Mesenchymal stem cell (in vitro differentiated cells and primary cell): ENCODE measurements around the gene NOG.
A peak's percentile ranks its signal among the peaks of the same experiment; 100 is the strongest.

Experiments
- DNase-seq: peaks from one replicate; pipeline ENCODE4 v3.0.0-alpha.2; 2013
- H2AFZ ChIP-seq: one replicate; pipeline ENCODE4 v1.6.1; 2013; ENCODE audit warnings: low read depth, mild to moderate bottlenecking, control low read depth, inconsistent platforms, low read length, moderate library complexity
- H2AK5ac ChIP-seq: 2 replicates; pipeline ENCODE4 v1.6.1; 2013; ENCODE audit warnings: low read length, moderate library complexity, mild to moderate bottlenecking, inconsistent platforms; ENCODE audit not compliant: severe bottlenecking
- H2BK120ac ChIP-seq: one replicate; pipeline ENCODE4 v1.6.1; 2013; ENCODE audit warnings: low read depth, mild to moderate bottlenecking, inconsistent platforms, low read length, moderate library complexity
- H2BK12ac ChIP-seq, 2 experiments: one replicate each; pipeline ENCODE4 v1.6.1; 2013; ENCODE audit warnings: inconsistent platforms in 2 of 2, low read length in 2 of 2, mild to moderate bottlenecking in 2 of 2, moderate library complexity in 2 of 2, control low read depth in 1 of 2
- H2BK15ac ChIP-seq: one replicate; pipeline ENCODE4 v1.6.1; 2013; ENCODE audit warnings: mild to moderate bottlenecking, low read depth, inconsistent platforms; ENCODE audit not compliant: poor library complexity, severe bottlenecking
- H2BK5ac ChIP-seq: 2 replicates; pipeline ENCODE4 v1.6.1; 2013; ENCODE audit warnings: low read depth, mild to moderate bottlenecking, low read length, control low read depth, inconsistent platforms; ENCODE audit not compliant: poor library complexity, severe bottlenecking
- H3K14ac ChIP-seq, 2 experiments: one replicate each; pipeline ENCODE4 v1.6.1; 2013; ENCODE audit warnings: inconsistent platforms in 2 of 2, low read length in 2 of 2, control low read depth in 1 of 2, mild to moderate bottlenecking in 1 of 2, moderate library complexity in 1 of 2
- H3K18ac ChIP-seq, 2 experiments: one replicate each; pipeline ENCODE4 v1.6.1; 2013; ENCODE audit warnings: inconsistent platforms in 2 of 2, low read length in 2 of 2, control low read depth in 1 of 2, low read depth in 1 of 2, mild to moderate bottlenecking in 1 of 2
- H3K23ac ChIP-seq, 2 experiments: one replicate each; pipeline ENCODE4 v1.6.1; 2013; ENCODE audit warnings: inconsistent platforms in 2 of 2, low read length in 2 of 2, mild to moderate bottlenecking in 2 of 2, moderate library complexity in 2 of 2, control low read depth in 1 of 2
- H3K27ac ChIP-seq: 2 replicates; pipeline ENCODE4 v1.5.1; 2013; ENCODE audit warnings: mild to moderate bottlenecking, moderate library complexity, low read length, control low read depth, inconsistent platforms; ENCODE audit not compliant: poor library complexity, severe bottlenecking
- H3K27me3 ChIP-seq, 2 experiments: 2 replicates each; pipeline versions ENCODE4 v1.6.1 to v1.7.0; 2013; ENCODE audit warnings: low read length in 2 of 2, mild to moderate bottlenecking in 2 of 2, moderate library complexity in 2 of 2, control low read depth in 1 of 2, inconsistent platforms in 1 of 2; ENCODE audit not compliant: control insufficient read depth in 1 of 2, insufficient read depth in 1 of 2
- H3K36me3 ChIP-seq, 2 experiments: 2 replicates each; pipeline versions ENCODE4 v1.6.1 to v1.7.0; 2013; ENCODE audit warnings: low read length in 2 of 2, control low read depth in 1 of 2, inconsistent platforms in 1 of 2, low read depth in 1 of 2, mild to moderate bottlenecking in 1 of 2; ENCODE audit not compliant: insufficient read depth in 2 of 2, control insufficient read depth in 1 of 2
- H3K4ac ChIP-seq, 2 experiments: one replicate each; pipeline ENCODE4 v1.6.1; 2013; ENCODE audit warnings: inconsistent platforms in 2 of 2, low read length in 2 of 2, mild to moderate bottlenecking in 2 of 2, moderate library complexity in 2 of 2, control low read depth in 1 of 2, low read depth in 1 of 2
- H3K4me1 ChIP-seq: 2 replicates; pipeline ENCODE4 v1.6.1; 2013; ENCODE audit warnings: low read depth, low read length, control low read depth; ENCODE audit not compliant: control insufficient read depth, insufficient read depth
- H3K4me2 ChIP-seq: 2 replicates; pipeline ENCODE4 v1.6.1; 2013; ENCODE audit warnings: low read length, mild to moderate bottlenecking, inconsistent platforms; ENCODE audit not compliant: poor library complexity, severe bottlenecking
- H3K4me3 ChIP-seq, 2 experiments: 2 replicates each; pipeline versions ENCODE4 v1.5.1 to v1.7.0; 2013; ENCODE audit warnings: low read length in 2 of 2, mild to moderate bottlenecking in 2 of 2, control low read depth in 1 of 2, low read depth in 1 of 2; ENCODE audit not compliant: insufficient read depth in 1 of 2
- H3K79me1 ChIP-seq: replicated peaks from 2 replicates; pipeline ENCODE4 v1.6.1; 2013; ENCODE audit warnings: mild to moderate bottlenecking, control low read depth, low read length, inconsistent platforms; ENCODE audit not compliant: poor library complexity, severe bottlenecking
- H3K9ac ChIP-seq: 2 replicates; pipeline ENCODE4 v1.7.0; 2013; ENCODE audit warnings: mild to moderate bottlenecking, low read length, moderate library complexity
- H3K9me3 ChIP-seq: 2 replicates; pipeline ENCODE4 v1.7.0; 2013; ENCODE audit warnings: mild to moderate bottlenecking, low read length; ENCODE audit not compliant: control insufficient read depth
- H4K8ac ChIP-seq: one replicate; pipeline ENCODE4 v1.6.1; 2013; ENCODE audit warnings: inconsistent platforms, mild to moderate bottlenecking, low read length, moderate library complexity
- H4K91ac ChIP-seq: one replicate; pipeline ENCODE4 v1.6.1; 2013; ENCODE audit warnings: mild to moderate bottlenecking, low read length, inconsistent platforms
- WGBS: methylation state at CpG from one replicate; pipeline ENCODE4 v1.1.7; 2013; ENCODE audit warnings: mixed read lengths; 5-methylcytosine and 5-hydroxymethylcytosine counted together

NOG gene

DNA sequence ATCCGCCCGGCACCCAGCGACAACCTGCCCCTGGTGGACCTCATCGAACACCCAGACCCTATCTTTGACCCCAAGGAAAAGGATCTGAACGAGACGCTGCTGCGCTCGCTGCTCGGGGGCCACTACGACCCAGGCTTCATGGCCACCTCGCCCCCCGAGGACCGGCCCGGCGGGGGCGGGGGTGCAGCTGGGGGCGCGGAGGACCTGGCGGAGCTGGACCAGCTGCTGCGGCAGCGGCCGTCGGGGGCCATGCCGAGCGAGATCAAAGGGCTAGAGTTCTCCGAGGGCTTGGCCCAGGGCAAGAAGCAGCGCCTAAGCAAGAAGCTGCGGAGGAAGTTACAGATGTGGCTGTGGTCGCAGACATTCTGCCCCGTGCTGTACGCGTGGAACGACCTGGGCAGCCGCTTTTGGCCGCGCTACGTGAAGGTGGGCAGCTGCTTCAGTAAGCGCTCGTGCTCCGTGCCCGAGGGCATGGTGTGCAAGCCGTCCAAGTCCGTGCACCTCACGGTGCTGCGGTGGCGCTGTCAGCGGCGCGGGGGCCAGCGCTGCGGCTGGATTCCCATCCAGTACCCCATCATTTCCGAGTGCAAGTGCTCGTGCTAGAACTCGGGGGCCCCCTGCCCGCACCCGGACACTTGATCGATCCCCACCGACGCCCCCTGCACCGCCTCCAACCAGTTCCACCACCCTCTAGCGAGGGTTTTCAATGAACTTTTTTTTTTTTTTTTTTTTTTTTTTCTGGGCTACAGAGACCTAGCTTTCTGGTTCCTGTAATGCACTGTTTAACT, 1.0 kb downstream of the NOG start:
- no peak overlapping the region for H2BK120ac ChIP-seq
- H3K27me3 ChIP-seq, result peaks cover 45 to 76% of the 10 kb centered on the region in 2 experiments
- H4K8ac ChIP-seq, result peak overlapping the region; percentile 2
- peak overlapping the region; percentile 94 for H3K4me2 ChIP-seq
- no peak overlapping the region for H3K27ac ChIP-seq
- peak overlapping the region; percentile 40 for H2BK15ac ChIP-seq
- peak overlapping the region; percentile 60 for H2AFZ ChIP-seq
- no peaks in the 10 kb centered on the region for H3K36me3 ChIP-seq
- H3K18ac ChIP-seq, result peak overlapping the region; percentile 0 to 94
- H3K4me1 ChIP-seq, result peaks cover 39% of the 10 kb centered on the region
- H3K4me3 ChIP-seq, result peak overlapping the region; percentile 62 to 66
- H3K9ac ChIP-seq, result no peak overlapping the region
- H2BK12ac ChIP-seq, result peak overlapping the region in 1 of 2 experiments; percentile 68
- H3K14ac ChIP-seq, result peak overlapping the region in 1 of 2 experiments; percentile 96
- no peak overlapping the region for H2AK5ac ChIP-seq
- H3K23ac ChIP-seq, result peak overlapping the region in 1 of 2 experiments; percentile 97
- 1% methylated on average over 58 of the region's 61 CpGs for WGBS
- no peak overlapping the region for H2BK5ac ChIP-seq
- DNase-seq, result peak; percentile 56
- H3K4ac ChIP-seq, result peak overlapping the region in 1 of 2 experiments; percentile 80
- peaks cover 4% of the 10 kb centered on the region for H3K79me1 ChIP-seq
- H3K9me3 ChIP-seq, result no peaks in the 10 kb centered on the region
- H4K91ac ChIP-seq, result peak overlapping the region; percentile 8

DNA sequence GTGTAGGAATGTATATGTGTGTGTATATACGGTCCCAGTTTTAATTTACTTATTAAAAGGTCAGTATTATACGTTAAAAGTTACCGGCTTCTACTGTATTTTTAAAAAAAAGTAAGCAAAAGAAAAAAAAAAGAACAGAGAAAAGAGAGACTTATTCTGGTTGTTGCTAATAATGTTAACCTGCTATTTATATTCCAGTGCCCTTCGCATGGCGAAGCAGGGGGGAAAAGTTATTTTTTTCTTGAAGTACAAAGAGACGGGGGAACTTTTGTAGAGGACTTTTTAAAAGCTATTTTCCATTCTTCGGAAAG, 1.6 kb downstream of the NOG start:
- 9% methylated on average over 4 of the region's 7 CpGs for WGBS

DNA sequence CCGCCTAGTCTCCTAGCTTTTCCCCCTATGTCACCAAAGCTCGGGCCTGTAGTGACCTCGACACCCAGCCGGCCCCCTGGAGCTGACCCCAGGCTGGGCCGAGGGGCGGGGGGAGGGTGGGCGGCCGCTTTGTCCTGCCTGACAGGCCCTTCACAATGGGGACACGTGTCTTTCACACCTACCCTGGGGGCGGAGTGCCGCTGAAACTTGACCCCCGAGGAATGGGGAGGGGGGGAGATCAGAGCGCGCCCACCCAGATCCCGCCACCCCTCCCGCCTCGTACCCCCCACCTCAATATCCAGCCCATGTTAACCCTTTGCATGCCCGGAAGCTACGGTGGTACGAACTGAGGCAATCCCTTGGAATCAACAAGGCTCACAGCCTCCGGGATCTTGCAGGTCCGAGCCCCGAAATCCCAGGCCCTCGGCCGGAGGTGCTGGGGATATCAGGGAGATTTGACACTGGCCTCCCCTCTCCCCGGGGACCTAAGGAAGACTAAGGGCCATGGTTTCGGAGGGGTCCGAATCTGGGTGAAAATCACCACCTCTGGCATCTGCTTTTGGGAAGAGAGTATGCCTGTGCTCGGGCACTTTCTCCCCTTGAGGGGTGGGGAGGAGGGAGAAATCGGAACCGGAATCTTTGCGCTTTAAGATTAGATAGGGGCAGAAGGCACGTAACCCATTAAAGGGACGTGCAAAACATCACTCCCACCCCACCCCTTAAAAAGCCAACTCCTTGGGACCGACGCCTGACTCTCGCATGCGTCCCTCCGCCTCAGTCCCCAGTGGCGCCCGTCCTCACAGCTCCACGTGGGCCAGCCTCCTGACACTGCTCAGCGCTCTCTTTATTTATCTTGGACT, 2.6 kb downstream of the NOG start:
- Histone ChIP-seq H3K4me3 (peak overlapping the region in 1 of 2 experiments; percentile 37), H3K23ac (peak overlapping the region in 1 of 2 experiments; percentile 19), H3K27ac (no peak overlapping the region), H3K14ac (no peak overlapping the region), H2BK15ac (no peak overlapping the region), H3K27me3 (peaks cover 36 to 70% of the 10 kb centered on the region in 2 experiments), H2AK5ac (no peak overlapping the region), H2BK12ac (peak overlapping the region in 1 of 2 experiments; percentile 11), H3K9me3 (no peaks in the 10 kb centered on the region), H3K36me3 (no peaks in the 10 kb centered on the region), H4K91ac (no peak overlapping the region), H2BK120ac (peak overlapping the region; percentile 40), H3K18ac (peak overlapping the region; percentile 50 to 65), H2AFZ (peak overlapping the region; percentile 29), H2BK5ac (no peak overlapping the region), H3K79me1 (peaks cover 4% of the 10 kb centered on the region), H3K4me1 (peaks cover 39% of the 10 kb centered on the region), H3K9ac (no peak overlapping the region), H3K4ac (peak overlapping the region in 1 of 2 experiments; percentile 26), H3K4me2 (peak overlapping the region; percentile 70), H4K8ac (peak overlapping the region; percentile 46)
- peak; percentile 34 for DNase-seq
- WGBS, result 2% methylated on average over 36 of the region's 43 CpGs

More for the DNA sequence above, 1.6 kb downstream of the NOG start:
- no peaks in the 10 kb centered on the region for H3K36me3 ChIP-seq
- peaks cover 39 to 75% of the 10 kb centered on the region in 2 experiments for H3K27me3 ChIP-seq
- no peak overlapping the region for H3K4me2 ChIP-seq
- no peak overlapping the region for H2AK5ac ChIP-seq
- no peak overlapping the region for H3K4ac ChIP-seq
- H3K18ac ChIP-seq, result no peak overlapping the region
- H2AFZ ChIP-seq, result no peak overlapping the region
- H4K8ac ChIP-seq, result no peak overlapping the region
- no peak overlapping the region for H3K23ac ChIP-seq
- H3K79me1 ChIP-seq, result peaks cover 4% of the 10 kb centered on the region
- no peak overlapping the region for H3K14ac ChIP-seq
- no peak overlapping the region for H3K9ac ChIP-seq
- no peaks in the 10 kb centered on the region for H3K9me3 ChIP-seq
- no peak overlapping the region for H2BK5ac ChIP-seq
- no peak overlapping the region for H2BK120ac ChIP-seq
- peak; percentile 18 for DNase-seq
- peaks cover 39% of the 10 kb centered on the region for H3K4me1 ChIP-seq
- no peak overlapping the region for H3K4me3 ChIP-seq
- H2BK12ac ChIP-seq, result no peak overlapping the region
- H4K91ac ChIP-seq, result no peak overlapping the region
- no peak overlapping the region for H3K27ac ChIP-seq
- H2BK15ac ChIP-seq, result no peak overlapping the region
